HCEC 1CT (cell line): ENCODE measurements around the gene NFIA.

Source experiments
- DNase-seq: peaks from one replicate; pipeline ENCODE4 v3.0.0-alpha.2; 2017

Gene NFIA

DNA sequence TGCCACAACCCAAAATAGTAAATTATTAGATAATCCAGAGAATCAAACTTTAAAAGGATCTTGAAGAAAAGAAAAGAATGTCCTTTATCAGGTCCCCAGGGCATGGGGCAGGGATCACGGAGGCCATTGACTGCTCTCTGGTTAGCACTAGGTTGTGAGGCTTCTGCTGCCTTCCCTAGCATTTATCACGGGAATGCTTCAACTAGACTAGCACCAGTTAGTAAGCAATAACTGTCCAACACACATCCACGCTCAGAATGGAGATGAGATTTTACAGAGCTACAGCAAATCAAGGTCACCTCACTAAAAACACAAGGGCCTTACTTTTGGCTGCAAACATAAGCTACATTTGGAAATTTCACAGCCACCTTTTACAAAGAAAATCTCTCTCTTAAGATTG lies 304.0 kb downstream of the NFIA start:
- no peak for DNase-seq

DNA sequence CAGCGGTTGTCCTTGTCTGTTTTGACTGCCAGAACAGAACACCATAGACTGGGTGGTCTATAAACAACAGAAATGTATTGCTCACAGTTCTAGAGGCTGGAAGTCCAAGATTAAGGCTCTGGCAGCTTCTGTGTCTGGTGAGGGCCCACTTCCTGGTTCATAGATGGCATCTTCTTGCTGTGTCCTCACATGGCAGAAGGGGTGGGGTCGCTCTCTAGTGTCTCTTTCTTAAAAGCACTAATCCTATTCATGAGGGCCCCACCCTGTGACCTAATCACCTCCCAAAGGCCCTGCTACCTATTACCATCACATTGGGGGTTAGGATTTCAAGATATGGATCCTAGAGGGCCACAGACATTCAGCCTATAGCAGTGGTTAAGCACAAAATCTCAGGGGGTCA lies 304.4 kb downstream of the NFIA start:
- DNase-seq, result no peak

DNA sequence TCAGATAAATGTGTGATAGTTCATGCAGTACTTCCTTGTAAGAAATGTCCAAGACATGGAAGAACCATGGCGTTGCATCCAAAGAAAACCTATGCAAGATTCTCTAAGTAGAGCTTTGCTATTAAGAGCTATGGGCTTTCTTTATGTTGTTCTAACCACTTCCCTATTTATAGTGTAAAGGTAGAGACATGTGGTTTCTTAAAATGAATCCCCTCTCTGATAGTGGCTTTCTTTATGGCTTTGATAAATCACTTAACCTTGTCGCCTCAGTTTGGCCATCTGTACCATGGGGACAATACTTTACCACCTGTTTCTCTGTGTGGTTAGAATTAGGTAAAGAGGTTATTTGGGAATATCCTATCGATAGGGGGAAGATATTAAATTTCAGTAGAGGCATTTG lies 305.5 kb downstream of the NFIA start:
- DNase-seq, result no peak

DNA sequence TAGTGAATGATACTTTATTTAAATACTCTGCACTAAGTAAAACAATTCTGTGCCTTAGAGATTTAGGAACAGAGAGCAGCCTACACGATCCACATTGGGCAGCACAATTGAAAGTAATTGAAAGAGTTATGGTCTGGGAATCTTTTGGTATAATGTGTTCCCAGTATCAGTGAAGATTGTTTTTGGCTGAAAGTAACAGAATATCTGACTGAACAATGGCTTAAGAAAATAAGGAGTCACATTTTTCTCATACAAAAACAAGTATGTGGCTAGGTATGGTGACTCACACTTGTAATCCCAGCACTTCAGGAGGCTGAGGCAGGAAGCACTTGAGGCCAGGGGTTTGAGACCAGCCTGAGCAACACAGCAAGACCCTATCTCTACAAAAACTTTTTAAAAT lies 306.2 kb downstream of the NFIA start:
- DNase-seq, result peak; percentile 11

DNA sequence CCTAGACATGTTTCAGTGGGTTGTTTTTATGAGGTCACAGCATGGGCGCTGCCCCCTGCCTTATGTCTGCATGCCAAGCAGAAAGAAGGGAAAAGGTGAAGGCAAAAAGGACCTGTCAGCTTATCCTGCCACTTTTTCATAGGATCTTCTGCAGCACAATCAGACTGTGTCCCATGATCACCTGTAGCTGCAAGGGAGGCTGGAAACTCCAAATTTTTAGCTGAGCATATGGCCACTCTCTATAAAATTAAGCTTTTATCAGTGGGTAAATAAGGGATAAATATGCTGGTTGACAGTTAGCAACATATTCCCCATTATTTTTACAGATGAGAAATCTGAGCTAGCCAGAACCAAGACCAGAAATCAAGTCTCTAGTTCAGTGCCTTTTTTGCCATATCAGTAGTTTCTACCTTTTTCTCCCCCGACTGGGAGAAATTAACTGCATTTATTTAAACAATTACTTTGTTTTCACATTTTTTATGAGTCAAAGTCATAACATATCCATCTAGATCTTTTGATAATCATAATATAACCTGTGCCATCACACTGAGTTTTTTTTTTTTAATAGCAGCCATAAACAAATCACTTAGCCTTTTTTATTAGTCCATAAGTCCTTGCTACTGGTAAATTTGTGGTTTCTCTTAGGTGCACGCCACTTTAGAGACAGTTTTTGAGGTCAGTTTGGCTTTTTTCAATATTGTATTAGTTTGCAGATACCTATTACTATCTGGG lies 307.0 kb downstream of the NFIA start:
- no peak for DNase-seq

DNA sequence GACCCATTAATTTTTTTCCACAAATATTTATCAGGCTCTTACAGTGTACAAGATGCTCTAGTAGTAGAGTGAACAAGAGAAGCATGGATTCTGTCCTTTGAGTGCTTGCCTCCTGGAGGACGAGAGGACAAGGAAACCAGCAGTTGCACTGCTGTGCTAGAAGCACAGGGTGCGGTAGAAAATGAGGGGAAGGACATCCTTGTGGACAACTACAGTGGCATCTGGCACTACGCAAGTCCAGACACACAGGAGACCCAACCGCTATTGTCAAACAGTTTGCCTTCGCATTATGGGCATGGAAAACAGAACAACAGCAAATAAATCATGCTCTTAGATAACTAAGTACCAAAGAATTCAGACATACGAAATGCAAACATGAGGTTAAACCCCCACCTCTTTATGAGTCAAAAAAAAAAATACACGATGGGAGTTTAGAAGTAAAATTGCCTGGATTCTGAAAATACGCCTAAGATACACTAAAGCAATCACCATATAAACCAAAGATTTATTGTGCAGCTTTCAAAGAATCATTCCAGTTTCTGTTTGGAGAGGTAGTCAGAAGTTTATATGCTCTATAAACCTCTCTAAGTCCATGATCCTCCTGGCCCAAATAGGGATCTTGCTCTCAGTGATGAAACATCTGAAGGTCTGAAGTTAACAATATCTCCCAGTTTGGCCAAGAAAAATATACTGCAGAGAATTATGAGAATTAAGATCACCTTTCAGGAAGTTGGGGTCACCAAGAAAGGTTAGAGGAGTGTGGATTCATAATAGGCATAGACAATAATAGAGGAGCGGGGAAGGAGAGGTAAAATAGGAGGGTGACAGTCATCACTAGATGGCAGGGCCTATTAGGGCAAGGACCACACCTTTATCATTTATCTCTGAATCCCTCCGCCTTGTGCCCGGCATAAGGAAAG lies 307.8 kb downstream of the NFIA start:
- no peak for DNase-seq

DNA sequence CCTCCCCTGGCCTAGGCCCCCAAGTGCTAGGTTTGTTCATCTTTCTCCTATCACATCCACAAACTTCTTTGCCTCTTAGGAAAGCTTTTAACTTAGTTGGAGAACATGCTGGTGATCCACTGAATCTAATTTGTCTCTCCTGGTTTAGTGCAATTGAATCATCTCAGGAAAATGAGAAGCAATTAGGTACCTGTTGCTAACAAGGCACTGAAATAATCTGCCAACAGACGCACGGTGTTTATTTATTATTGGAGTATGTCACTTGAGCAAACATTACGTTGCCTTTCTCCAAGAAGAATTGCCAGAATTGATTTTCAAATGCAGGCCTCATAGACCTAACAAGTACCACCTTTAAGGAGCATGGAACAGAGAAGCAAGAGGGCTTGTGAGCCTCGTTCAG lies 309.4 kb downstream of the NFIA start:
- no peak for DNase-seq

DNA sequence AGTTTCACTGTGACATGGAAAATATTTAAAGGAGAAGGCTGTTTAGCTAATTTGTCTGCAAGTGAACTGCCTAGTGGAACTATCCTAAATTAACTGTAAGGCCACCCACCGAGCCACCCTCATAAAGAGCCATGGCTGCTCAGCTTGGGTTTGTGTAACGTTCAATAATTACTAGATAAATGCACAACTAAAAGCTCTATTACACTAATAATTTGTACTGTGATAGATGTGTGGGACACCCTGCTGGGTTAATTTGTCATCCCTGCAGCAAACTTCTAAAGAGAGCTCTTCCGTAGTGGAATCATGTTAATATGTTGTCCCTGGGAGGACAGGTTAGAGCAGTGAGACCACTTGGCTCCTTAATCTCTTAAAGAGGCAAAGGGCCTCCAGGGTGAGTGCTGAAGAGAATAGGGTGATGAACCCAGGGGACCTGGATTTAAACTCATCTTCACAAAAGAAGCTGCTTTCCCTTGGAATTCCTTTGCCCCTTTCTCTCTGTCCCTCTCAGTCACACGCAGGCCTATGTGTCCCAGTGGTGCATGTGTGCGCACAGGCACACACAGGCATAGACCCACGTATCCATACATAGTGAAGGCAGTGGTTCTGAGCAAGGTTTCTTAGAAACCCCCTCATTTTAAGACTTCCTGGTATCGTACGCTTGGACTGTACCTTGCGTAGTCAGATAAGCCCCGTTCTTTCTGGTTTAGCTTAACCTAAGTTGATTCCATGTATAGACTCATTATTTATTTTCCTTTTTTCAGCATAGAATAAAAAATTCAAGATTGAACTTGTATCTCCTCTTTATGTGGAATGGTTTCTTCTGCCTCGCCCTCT lies 310.3 kb downstream of the NFIA start:
- DNase-seq, result no peak

DNA sequence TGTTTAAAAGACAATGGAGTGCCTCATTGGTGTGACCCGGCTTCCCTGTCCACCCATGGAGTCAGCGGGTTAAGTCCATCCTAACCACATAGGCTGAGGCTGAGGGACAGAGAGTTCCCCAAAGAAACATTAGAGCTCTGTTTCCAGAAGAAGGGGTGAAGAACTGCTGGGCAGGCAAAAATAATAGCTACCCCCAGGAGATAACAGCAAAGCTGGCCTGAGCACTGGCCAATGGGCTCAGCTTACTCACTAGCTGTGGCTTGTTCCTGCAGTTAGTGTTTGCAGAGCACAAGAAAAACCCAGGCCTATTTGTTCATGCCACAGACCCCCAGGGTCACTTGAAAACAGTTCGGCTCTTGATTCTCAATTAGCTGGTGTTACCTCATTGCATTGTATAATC lies 311.2 kb downstream of the NFIA start:
- no peak for DNase-seq

DNA sequence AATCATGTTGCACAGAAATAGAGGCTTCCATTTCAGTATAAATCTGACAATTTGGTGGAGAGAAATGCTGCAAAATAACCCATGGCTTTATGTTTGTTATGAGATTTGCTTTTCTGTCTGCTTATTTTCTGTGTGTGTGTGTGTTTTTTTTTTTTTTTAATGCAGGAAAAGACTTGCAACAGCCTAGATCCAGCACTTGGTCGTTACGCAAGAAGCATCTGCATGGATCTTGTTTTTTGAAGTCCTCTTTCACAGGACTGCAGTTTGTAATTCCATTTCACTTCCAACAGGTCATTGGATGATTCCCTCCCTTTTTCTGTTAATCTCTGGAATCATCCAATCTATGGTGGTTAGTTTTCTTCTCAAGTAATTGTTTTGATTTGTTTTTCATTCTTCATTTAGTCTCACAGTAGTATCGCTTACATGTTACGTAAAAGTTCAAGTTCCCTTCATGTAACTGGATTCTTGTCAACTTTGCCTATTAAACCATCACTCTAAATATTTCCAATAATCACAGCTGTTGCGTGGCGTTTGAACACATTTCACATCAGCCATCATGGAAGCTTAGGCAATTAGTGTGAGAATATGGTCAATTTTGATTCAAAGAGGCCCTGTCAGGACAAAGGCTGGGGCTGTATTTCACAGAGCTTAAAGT lies 312.9 kb downstream of the NFIA start:
- DNase-seq, result no peak

DNA sequence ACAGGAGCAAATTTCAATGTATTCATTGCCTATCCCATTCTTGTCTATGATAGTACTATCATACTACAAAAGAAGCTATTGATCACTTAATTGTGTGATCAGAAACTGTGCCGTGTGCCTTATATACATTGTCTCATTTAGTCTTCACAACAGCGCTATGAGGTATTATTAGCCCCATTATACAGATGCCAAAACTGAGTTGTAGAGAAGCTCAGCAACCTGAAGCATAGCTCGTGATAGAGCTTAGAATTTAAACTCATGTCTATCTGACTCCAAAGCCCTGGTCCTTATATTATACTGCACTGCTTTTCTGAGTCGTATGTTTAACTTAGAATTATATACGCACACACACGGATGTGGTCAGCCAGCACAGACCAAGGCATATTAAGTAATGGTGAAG lies 315.1 kb downstream of the NFIA start:
- DNase-seq, result no peak

DNA sequence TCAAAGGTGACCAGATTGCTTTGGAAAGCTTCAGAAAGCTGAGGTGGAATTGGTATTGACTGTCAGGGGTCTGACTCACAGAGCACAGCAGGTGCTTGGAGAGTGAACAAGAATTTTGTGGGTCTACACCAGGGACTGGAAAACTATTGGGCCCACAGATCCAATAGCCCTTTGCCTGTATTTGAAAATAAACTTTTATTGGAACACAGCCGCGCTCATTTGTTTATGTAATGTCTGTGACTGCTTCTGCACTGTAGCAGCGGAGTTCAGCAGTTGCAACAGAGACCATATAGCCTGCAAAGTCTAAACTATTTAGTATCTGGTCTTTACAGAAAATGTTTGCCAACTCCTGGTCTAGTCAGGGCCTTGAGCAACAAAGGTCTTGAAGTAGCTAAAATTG lies 315.6 kb downstream of the NFIA start:
- DNase-seq, result no peak

DNA sequence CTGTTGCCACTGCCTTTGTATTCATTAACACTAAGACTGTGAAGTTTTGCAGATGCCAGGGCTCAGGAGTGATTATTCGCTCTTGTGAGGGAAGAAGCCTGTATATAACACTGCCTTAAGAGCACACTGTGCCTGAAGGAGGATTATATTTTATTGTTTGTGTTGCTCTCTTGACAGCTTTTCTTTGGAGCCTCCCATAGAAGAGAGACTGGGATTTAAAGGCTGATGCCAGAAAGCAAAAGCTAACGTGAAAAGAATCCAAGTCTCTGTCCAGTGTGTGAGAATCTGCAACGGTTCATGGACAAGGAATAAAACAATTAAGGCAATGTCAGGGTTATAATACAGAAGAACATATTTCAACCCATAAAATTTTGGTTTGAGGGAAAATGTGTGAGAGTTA lies 316.8 kb downstream of the NFIA start:
- no peak for DNase-seq

DNA sequence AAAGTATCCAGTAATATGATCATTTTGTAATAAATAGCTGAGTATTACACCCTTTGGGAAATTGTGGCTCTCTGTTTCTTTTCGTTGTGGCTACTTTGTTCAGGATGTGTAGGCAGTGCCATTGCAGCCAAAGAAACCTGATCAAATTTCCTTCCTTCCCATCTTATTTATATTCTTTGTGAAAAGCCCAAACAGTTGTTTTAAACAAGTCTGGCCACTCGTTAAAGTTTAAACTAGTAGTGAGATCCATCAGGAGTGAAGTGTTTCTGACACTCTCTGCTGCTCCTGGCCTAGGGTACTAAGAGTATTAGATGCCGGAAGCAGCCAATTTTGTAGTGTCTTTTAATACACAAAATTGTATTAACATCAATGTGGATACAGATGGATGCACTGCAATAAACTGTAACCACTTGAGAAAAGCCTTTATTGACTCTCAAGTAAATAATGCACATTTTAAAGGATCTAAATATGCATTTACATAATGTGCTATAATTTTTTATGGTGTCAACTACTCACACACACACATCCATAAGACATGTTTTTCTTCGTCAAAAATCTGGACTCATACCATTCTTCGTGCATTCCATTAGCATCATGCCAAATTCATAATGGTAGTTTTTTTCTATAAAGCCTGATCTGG lies 317.9 kb downstream of the NFIA start:
- DNase-seq, result no peak

DNA sequence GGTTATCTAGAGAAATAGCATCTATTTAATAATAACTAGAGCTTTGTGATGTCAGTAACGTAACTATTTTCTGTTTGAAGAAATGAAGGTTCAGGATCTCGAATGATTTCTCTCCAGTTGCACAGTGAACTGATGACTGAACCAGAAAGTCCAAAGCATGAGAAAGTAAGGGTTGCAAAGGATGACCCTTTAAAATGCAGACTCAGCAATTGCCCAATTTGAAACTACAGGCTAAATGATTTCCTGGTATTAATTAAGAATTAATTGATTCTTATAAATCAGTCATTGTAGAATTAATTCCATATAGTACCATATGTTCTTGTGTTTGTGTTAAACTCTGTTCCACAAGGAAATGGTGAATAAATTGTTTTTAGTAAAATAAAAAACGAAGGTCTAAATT lies 318.6 kb downstream of the NFIA start:
- DNase-seq, result no peak

DNA sequence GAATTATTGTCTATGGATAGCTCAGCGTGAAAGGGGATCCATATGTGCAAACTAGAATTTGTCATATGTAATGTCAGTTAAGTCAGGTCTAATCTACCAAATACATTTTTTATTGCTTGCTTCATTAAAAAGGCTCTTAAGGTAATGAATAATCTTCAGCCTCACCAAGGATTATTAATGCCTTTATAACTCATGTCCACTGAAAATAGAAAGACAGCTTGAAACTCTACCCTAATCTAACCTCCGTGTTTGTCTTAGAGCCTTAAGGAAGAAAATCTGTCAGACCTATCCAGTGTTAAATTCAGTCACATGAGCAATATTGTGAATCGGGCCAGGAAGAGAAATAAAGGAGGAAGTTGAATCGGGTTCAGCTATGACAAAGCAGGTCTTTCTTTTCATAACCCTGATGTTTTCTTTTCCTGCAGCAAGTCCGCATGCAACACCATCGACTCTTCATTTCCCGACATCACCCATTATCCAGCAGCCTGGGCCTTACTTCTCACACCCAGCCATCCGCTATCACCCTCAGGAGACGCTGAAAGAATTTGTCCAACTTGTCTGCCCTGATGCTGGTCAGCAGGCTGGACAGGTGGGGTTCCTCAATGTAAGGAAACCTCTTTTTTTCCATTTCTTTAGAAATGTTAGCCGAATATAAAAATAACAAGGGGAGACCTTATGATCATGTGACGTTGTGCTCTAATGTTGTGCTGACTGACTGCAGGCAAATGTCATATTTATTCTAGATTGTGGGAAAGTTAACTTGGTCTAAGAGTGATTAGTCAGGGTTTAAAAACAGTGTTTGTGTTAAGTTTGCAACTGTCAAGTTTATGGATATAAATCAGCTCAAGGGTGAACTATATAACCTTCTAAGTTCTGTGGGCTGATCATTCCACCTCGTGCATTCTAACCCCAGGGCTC lies 321.6 kb downstream of the NFIA start:
- no peak for DNase-seq

DNA sequence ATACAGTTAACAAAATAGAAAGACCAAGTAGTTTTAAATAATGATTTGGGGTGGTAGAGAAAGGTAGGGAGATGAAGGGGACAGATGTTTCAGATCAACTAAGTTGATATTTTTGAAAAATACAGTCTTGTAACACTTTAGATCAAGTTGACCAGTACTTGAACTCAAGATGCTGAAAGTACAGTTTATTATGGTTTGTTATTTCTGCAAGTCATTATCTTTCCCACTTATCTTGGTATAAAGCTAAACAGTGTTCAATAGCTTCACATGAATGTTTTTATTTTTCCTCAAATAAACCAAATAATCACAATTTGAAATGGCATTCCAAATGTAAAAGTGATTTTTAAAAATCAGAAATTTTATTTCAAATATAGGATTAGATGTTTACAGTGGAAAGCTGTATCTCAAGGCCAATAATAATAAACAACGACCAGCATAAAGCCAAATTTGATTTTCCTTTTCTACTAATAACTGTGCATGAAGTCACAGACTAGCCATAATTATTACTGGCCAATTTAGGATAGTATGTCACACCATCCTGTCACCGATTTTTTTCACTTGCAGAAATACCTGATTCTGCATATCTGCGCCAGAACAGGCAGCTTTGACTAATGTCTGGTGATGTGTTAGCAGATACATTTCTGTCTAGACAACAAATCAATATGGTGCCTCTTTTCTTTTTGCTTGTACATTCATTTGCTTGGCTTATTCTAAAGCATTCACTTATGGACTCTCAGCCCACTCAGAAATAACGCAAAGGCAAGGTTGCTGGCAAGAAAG lies 322.4 kb downstream of the NFIA start:
- DNase-seq, result no peak

DNA sequence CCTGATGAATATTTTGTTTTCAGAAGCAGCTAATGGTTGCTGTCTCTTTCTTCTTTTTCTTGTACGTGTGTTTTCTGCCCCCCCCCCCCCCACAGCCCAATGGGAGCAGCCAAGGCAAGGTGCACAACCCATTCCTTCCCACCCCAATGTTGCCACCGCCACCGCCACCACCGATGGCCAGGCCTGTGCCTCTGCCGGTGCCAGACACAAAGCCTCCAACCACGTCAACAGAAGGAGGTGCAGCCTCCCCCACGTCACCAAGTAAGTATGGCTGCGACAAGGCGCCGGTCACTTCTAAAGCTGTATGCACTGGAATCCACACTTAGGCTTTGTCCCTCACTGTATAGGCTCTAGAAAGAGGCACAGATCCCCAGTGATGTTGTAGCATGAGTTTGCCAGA lies 324.1 kb downstream of the NFIA start:
- DNase-seq, result no peak

DNA sequence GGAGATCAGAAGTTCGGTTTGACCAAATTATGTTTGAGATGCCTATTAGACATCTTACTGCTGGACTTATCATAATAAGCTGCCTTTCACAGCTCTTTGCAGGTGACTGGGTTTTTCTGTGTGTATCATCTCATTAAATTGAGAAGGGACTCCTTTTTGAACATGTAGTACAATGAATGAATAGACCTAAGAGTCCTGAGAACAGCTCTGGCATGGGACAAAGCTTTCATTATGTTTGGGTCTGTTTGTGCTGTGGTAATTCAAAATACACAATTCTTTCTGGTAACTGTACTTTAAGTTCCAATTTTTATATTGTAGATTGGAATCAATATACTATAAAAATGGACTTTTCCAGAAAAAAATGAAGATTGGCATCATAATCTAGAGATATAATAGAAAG lies 330.2 kb downstream of the NFIA start:
- DNase-seq, result no peak

DNA sequence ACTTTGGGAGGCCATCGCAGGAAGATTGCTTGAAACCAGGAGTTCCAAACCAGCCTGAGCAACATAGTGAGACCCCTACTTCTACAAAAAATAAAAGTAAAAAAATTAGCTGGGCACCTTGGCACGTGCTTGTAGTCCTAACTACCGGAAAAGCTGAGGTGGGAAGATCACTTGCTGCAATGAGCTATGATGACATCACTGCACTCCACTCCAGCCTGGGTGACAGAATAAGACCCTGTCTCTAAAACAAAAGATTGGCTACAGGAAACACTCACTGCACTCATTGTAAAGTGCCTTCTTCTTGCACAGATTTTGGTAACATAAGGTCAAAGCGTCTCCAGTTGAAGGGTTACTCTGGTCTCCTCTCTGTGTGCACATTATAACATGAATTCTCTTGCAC lies 336.8 kb downstream of the NFIA start:
- no peak for DNase-seq

DNA sequence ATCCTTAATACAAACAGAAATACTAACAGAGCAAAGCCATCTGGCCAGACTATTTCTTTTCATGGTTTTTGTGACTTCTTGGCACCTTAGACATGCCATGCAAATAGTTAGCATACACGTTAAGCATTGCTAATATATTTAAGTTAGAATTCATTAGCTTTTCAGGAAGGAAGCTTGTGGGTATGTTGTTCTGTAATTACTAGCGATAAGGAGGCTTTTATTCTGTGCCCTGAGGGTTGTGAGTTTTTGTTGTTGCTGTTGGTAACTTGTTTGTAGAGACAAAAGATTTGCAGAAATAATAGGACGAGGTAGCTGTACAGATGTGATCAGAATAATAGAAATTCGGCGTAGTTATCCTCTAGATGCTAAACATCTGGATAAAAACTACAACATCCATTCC lies 337.3 kb downstream of the NFIA start:
- no peak for DNase-seq
